Measurements from ENCODE around the gene NTSR1.
A peak's percentile ranks its signal among the peaks of the same experiment; 100 is the strongest.

Gene NTSR1

GRCh38 chr20:62702013-62702300 is 6.7 kb upstream of the NTSR1 start:
- TF ChIP-seq SIN3A (IDR thresholded peaks at IDR 0.05; ENCODE audit: borderline replicate concordance, insufficient read depth, low read length) (no peak), REST (IDR thresholded peaks at IDR 0.05; ENCODE audit: insufficient read depth in 1 of 2, low read depth in 2 of 2, low read length in 2 of 2) (no peak), TAF1 (IDR thresholded peaks at IDR 0.05; ENCODE audit: borderline replicate concordance, insufficient read depth, low read length) (no peak), FOXP2 (optimal IDR thresholded peaks at IDR 0.05; ENCODE audit: borderline replicate concordance, extremely low read depth, extremely low read length, insufficient read depth) (no peak), POLR2AphosphoS5 (IDR thresholded peaks at IDR 0.05; ENCODE audit: low read depth, low read length) (no peak)

GRCh38 chr20:62702895-62703852 is 5.5 kb upstream of the NTSR1 start:
- peak; percentile 45 for TF ChIP-seq FOXP2 (optimal IDR thresholded peaks at IDR 0.05; ENCODE audit: borderline replicate concordance, extremely low read depth, extremely low read length, insufficient read depth)
- no peak for TF ChIP-seq POLR2AphosphoS5 (IDR thresholded peaks at IDR 0.05; ENCODE audit: low read depth, low read length)
- TF ChIP-seq TAF1 (IDR thresholded peaks at IDR 0.05; ENCODE audit: borderline replicate concordance, insufficient read depth, low read length): peak; percentile 37; the same call in 1 of the 2 replicates
- no peak for TF ChIP-seq SIN3A (IDR thresholded peaks at IDR 0.05; ENCODE audit: borderline replicate concordance, insufficient read depth, low read length)
- peak in 1 of 2 experiments; percentile 63; a peak in 2 of 4 replicates for TF ChIP-seq REST (IDR thresholded peaks at IDR 0.05; ENCODE audit: insufficient read depth in 1 of 2, low read depth in 2 of 2, low read length in 2 of 2)

GRCh38 chr20:62703853-62704228 is 4.8 kb upstream of the NTSR1 start:
- TF ChIP-seq TAF1 (IDR thresholded peaks at IDR 0.05; ENCODE audit: borderline replicate concordance, insufficient read depth, low read length) (no peak), POLR2AphosphoS5 (IDR thresholded peaks at IDR 0.05; ENCODE audit: low read depth, low read length) (no peak), SIN3A (IDR thresholded peaks at IDR 0.05; ENCODE audit: borderline replicate concordance, insufficient read depth, low read length) (no peak), REST (IDR thresholded peaks at IDR 0.05; ENCODE audit: insufficient read depth in 1 of 2, low read depth in 2 of 2, low read length in 2 of 2) (no peak; a peak in 1 of 4 replicates), FOXP2 (optimal IDR thresholded peaks at IDR 0.05; ENCODE audit: borderline replicate concordance, extremely low read depth, extremely low read length, insufficient read depth) (no peak)

GRCh38 chr20:62704341-62704948 is 4.2 kb upstream of the NTSR1 start:
- TF ChIP-seq REST (IDR thresholded peaks at IDR 0.05; ENCODE audit: insufficient read depth in 1 of 2, low read depth in 2 of 2, low read length in 2 of 2) (no peak), POLR2AphosphoS5 (IDR thresholded peaks at IDR 0.05; ENCODE audit: low read depth, low read length) (no peak), TAF1 (IDR thresholded peaks at IDR 0.05; ENCODE audit: borderline replicate concordance, insufficient read depth, low read length) (no peak), FOXP2 (optimal IDR thresholded peaks at IDR 0.05; ENCODE audit: borderline replicate concordance, extremely low read depth, extremely low read length, insufficient read depth) (peak; percentile 78), SIN3A (IDR thresholded peaks at IDR 0.05; ENCODE audit: borderline replicate concordance, insufficient read depth, low read length) (peak; percentile 64; the same call in 1 of the 2 replicates)
